Caco-2 (cell line): ENCODE data around the gene PARP16. TPM values are rescaled to one million over a fixed set of nuclear protein-coding genes. Genes with fewer than 3 reads are reported as not detected.

Experiments
- BruUV-seq: library from RNA; stranded (reverse); fragments of 400-500 nt; replicated peaks from 2 replicates; lab custom pipeline; 2021; lab: Mats Ljungman, UMichigan
- CTCF ChIA-PET: fragments of 300-600 bp; sonication (Branson Sonifier 250); formaldehyde crosslinking; loops from one replicate; lab custom pipeline; 2022; ENCODE audit warnings: antibody characterized with exemption; lab: Charles Lee
- POLR2A ChIA-PET: fragments of 300-600 bp; sonication (Branson Sonifier 250); formaldehyde crosslinking; loops from one replicate; lab custom pipeline; 2022; ENCODE audit warnings: antibody characterized with exemption; lab: Charles Lee
- DNase-seq, 2 experiments: peaks; one replicate each; pipeline versions ENCODE4 v3.0.0 to v3.0.0-alpha.2; 2020 to 2022
- H3K27me3 ChIP-seq: replicated peaks from 2 replicates; pipeline ENCODE4 v1.6.0; 2011; ENCODE audit warnings: low read length; ENCODE audit not compliant: control insufficient read depth, insufficient read depth
- H3K36me3 ChIP-seq: 2 replicates; pipeline ENCODE4 v1.5.1; 2011; ENCODE audit warnings: low read length; ENCODE audit not compliant: control insufficient read depth, insufficient read depth
- H3K4me1 ChIP-seq: fragments of 250-450 bp; sonication (Bioruptor Pico); 2 replicates; pipeline ENCODE4 v1.5.1; 2020; ENCODE audit warnings: mild to moderate bottlenecking
- H3K4me3 ChIP-seq: 2 replicates; pipeline ENCODE4 v1.5.1; 2011; ENCODE audit warnings: low read depth, mild to moderate bottlenecking, control low read depth, low read length
- H3K9me3 ChIP-seq: fragments of 250-450 bp; sonication (Bioruptor Pico); 2 replicates; pipeline ENCODE4 v1.5.1; 2020; ENCODE audit warnings: mild to moderate bottlenecking, moderate library complexity
- H3K27ac Mint-ChIP-seq: one replicate; pipeline ENCODE4 v1.8.0; 2022; ENCODE audit warnings: mixed read lengths; ENCODE audit not compliant: unreplicated experiment
- H3K27me3 Mint-ChIP-seq: one replicate; pipeline ENCODE4 v1.8.0; 2022; ENCODE audit warnings: mixed read lengths; ENCODE audit not compliant: insufficient read depth, unreplicated experiment
- H3K36me3 Mint-ChIP-seq: one replicate; pipeline ENCODE4 v1.8.0; 2022; ENCODE audit warnings: mild to moderate bottlenecking, mixed read lengths; ENCODE audit not compliant: insufficient read depth, unreplicated experiment
- H3K4me1 Mint-ChIP-seq: one replicate; pipeline ENCODE4 v1.8.0; 2022; ENCODE audit warnings: low read depth, mixed read lengths; ENCODE audit not compliant: unreplicated experiment
- H3K4me3 Mint-ChIP-seq: one replicate; pipeline ENCODE4 v1.8.0; 2022; ENCODE audit warnings: mild to moderate bottlenecking, moderate library complexity, mixed read lengths; ENCODE audit not compliant: unreplicated experiment
- H3K9me3 Mint-ChIP-seq: one replicate; pipeline ENCODE4 v1.8.0; 2022; ENCODE audit warnings: mixed read lengths; ENCODE audit not compliant: unreplicated experiment
- intact Hi-C: fragments of 100-400 bp; cut with micrococcal nuclease; formaldehyde crosslinking; loops from one replicate; pipeline ENCODE4 v1.10.0; 2022; ENCODE audit not compliant: unreplicated experiment
- total RNA-seq: library from RNA; stranded (reverse); gene quantifications from 2 replicates; pipeline ENCODE4 v1.2.3, GENCODE V29; 2022
- TF ChIP-seq, protein P1 (sequence below), 2 experiments: fragments of 200-600 bp in 1 of 2; IDR thresholded peaks; 1 replicate in 1 of 2; 2 replicates in 1 of 2; pipeline versions ENCODE4 v1.5.1 to v1.8.0; 2011 to 2022; ENCODE audit warnings: antibody characterized with exemption in 1 of 2, control low read depth in 1 of 2, inconsistent platforms in 1 of 2, low read depth in 1 of 2, low read length in 1 of 2, mild to moderate bottlenecking in 1 of 2, moderate library complexity in 1 of 2; ENCODE audit not compliant: insufficient read depth in 1 of 2, severe bottlenecking in 1 of 2, unreplicated experiment in 1 of 2

PARP16 gene
- total RNA-seq, 1 experiment from 2014 or later = 6.9 TPM

DNA sequence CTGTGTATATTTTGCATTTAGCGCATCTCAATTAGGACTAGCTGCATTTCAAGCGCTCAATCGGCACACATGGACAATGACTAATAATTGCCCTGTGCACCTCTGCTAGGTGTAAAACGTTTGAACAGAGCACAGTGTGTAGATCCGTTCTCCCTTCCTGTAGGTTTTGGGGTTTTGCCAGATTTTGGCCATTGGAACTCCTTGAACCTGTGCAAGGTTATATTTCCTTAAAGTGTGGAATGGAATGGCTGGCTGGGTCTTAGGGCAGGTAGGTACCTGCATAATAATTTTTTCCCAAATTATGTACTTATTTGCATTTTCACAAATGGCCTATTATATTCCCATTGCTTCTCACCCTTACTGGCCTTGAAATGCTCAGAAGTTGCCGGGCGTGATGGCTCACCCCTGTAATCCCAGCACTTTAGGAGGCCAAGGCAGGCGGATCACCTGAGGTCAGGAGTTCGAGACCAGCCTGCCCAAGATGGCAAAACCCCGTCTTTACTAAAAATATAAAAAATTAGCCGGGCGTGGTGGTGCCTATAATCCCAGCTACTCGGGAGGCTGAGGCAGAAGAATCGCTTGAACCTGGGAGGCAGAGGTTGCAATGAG is 18.6 kb upstream of the PARP16 start:
- Mint-ChIP-seq H3K4me1 (no peaks in the 10 kb centered on the region), H3K36me3 (peaks cover 24% of the 10 kb centered on the region), H3K27me3 (no peaks in the 10 kb centered on the region), H3K4me3 (peak overlapping the region; percentile 90), H3K27ac (peak overlapping the region; percentile 95), H3K9me3 (no peaks in the 10 kb centered on the region)
- H3K27me3 ChIP-seq = no peaks in the 10 kb centered on the region
- intact Hi-C loops = no loop called here
- H3K36me3 ChIP-seq = no peaks in the 10 kb centered on the region
- TF ChIP-seq, protein P1, sequence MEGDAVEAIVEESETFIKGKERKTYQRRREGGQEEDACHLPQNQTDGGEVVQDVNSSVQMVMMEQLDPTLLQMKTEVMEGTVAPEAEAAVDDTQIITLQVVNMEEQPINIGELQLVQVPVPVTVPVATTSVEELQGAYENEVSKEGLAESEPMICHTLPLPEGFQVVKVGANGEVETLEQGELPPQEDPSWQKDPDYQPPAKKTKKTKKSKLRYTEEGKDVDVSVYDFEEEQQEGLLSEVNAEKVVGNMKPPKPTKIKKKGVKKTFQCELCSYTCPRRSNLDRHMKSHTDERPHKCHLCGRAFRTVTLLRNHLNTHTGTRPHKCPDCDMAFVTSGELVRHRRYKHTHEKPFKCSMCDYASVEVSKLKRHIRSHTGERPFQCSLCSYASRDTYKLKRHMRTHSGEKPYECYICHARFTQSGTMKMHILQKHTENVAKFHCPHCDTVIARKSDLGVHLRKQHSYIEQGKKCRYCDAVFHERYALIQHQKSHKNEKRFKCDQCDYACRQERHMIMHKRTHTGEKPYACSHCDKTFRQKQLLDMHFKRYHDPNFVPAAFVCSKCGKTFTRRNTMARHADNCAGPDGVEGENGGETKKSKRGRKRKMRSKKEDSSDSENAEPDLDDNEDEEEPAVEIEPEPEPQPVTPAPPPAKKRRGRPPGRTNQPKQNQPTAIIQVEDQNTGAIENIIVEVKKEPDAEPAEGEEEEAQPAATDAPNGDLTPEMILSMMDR (IDR thresholded peaks at IDR 0.05; ENCODE audit: insufficient read depth in 1 of 2, low read depth in 1 of 2, low read length in 1 of 2, severe bottlenecking in 1 of 2, unreplicated experiment in 1 of 2) = no peak
- no peak for DNase-seq
- H3K4me3 ChIP-seq = peak overlapping the region; percentile 4; the same call in 1 of the 2 replicates
- BruUV-seq = no TSS peak
- H3K9me3 ChIP-seq = no peaks in the 10 kb centered on the region
- ChIA-PET POLR2A (interaction anchor here (0.6 to 2.1 kb wide), 28 partner anchors 8 to 1200 kb away, joined by 3 to 37 read pairs (median 4); partner anchors contain the start of genes CLPX, HACD3, IGDCC3 and PARP16), CTCF (interaction anchor here (0.6 to 1.5 kb wide), 7 partner anchors 8 to 1663 kb away, joined by 3 to 11 read pairs (median 4); partner anchors contain the start of genes CLPX and PARP16)
- H3K4me1 ChIP-seq = peaks cover 6% of the 10 kb centered on the region; the same call in 1 of the 2 replicates

GRCh38 chr15:65304381-65305149 is 17.9 kb upstream of the PARP16 start, which contains the start of gene RNU5B-1:
TSS of gene RNU5B-1 (plus strand) at chr15:65304677.
- no peaks in the 10 kb centered on the region for H3K27me3 Mint-ChIP-seq
- H3K4me1 ChIP-seq = peaks cover 6% of the 10 kb centered on the region; the same call in 1 of the 2 replicates
- H3K4me1 Mint-ChIP-seq = no peaks in the 10 kb centered on the region
- H3K27ac Mint-ChIP-seq = peak within 1 kb of the TSS; percentile 95
- H3K36me3 Mint-ChIP-seq = peaks cover 28% of the 10 kb centered on the region
- H3K27me3 ChIP-seq = no peaks in the 10 kb centered on the region
- peak within 1 kb of the TSS; percentile 41 for H3K4me3 ChIP-seq
- TF ChIP-seq, protein P1 (IDR thresholded peaks at IDR 0.05; ENCODE audit: insufficient read depth in 1 of 2, low read depth in 1 of 2, low read length in 1 of 2, severe bottlenecking in 1 of 2, unreplicated experiment in 1 of 2) = peak in 1 of 2 experiments; percentile 77
- intact Hi-C loops = loop anchor here (1.0 kb wide), 2 partner anchors 8 to 271 kb away; partner anchors contain the start of gene RNU5A-1
- H3K4me3 Mint-ChIP-seq = peak within 1 kb of the TSS; percentile 90
- H3K9me3 ChIP-seq = no peaks in the 10 kb centered on the region
- no peaks in the 10 kb centered on the region for H3K9me3 Mint-ChIP-seq
- TSS peak; percentile 98 for BruUV-seq
- ChIA-PET POLR2A (interaction anchor here (0.5 to 2.1 kb wide), 28 partner anchors 9 to 1201 kb away, joined by 3 to 37 read pairs (median 5); partner anchors contain the start of genes CLPX, HACD3, IGDCC3 and INTS14), CTCF (interaction anchor here (0.6 to 1.5 kb wide), 6 partner anchors 9 to 119 kb away, joined by 3 to 11 read pairs (median 4); partner anchors contain the start of genes CLPX and PARP16)
- DNase-seq = peak; percentile 86 to 89
- no peaks in the 10 kb centered on the region for H3K36me3 ChIP-seq
